T-helper 2 cell treated with Interferon-gamma antibody and Interleukin-4, amounts not matched to agents 5 μg/mL and 100 μg/mL, for 36 hours (primary cell): ENCODE measurements around the gene SERINC5.
A peak's percentile ranks its signal among the peaks of the same experiment; 100 is the strongest.
"Not testable (repeated sequence)": the region's sequence is repeated elsewhere in the genome, so short reads cannot be mapped to it uniquely, and the experiment has no call there.

Source experiments
- DNase-seq: peaks from one replicate; pipeline ENCODE4 v3.0.0; 2021; ENCODE audit warnings: low spot score
- H3K27ac Mint-ChIP-seq: one replicate; pipeline ENCODE4 v1.8.0; 2021; ENCODE audit warnings: mild to moderate bottlenecking, mixed read lengths
- H3K27me3 Mint-ChIP-seq: one replicate; pipeline ENCODE4 v1.8.0; 2021; ENCODE audit warnings: low read depth, mixed read lengths
- H3K36me3 Mint-ChIP-seq: one replicate; pipeline ENCODE4 v1.8.0; 2021; ENCODE audit warnings: low read depth, mixed read lengths
- H3K4me1 Mint-ChIP-seq: one replicate; pipeline ENCODE4 v1.8.0; 2021; ENCODE audit warnings: low read depth, mixed read lengths
- H3K4me3 Mint-ChIP-seq: one replicate; pipeline ENCODE4 v1.8.0; 2022; ENCODE audit warnings: mild to moderate bottlenecking, moderate library complexity, mixed read lengths
- H3K9me3 Mint-ChIP-seq: one replicate; pipeline ENCODE4 v1.8.0; 2021; ENCODE audit warnings: mixed read lengths

The SERINC5 gene

GRCh38 chr5:80211327-80211726 lies 44.5 kb downstream of the SERINC5 start:
- Mint-ChIP-seq H3K4me1 (peaks cover 67% of the 10 kb centered on the region), H3K9me3 (peaks cover 5% of the 10 kb centered on the region), H3K36me3 (peaks cover 44% of the 10 kb centered on the region), H3K27ac (peak overlapping the region; percentile 46), H3K27me3 (no peaks in the 10 kb centered on the region), H3K4me3 (peak overlapping the region; percentile 30)
- no peak for DNase-seq

GRCh38 chr5:80210014-80210413 lies 45.8 kb downstream of the SERINC5 start:
- H3K36me3 Mint-ChIP-seq: peaks cover 39% of the 10 kb centered on the region
- peaks cover under 1% of the 10 kb centered on the region for H3K9me3 Mint-ChIP-seq
- DNase-seq: no peak
- peak overlapping the region; percentile 47 for H3K4me3 Mint-ChIP-seq
- H3K4me1 Mint-ChIP-seq: peaks cover 66% of the 10 kb centered on the region
- peak overlapping the region; percentile 38 for H3K27ac Mint-ChIP-seq
- no peaks in the 10 kb centered on the region for H3K27me3 Mint-ChIP-seq

- no peak overlapping the region for H3K4me3 Mint-ChIP-seq
- H3K27ac Mint-ChIP-seq: no peak overlapping the region
- H3K9me3 Mint-ChIP-seq: no peaks in the 10 kb centered on the region
- no peak for DNase-seq
- peaks cover 42% of the 10 kb centered on the region for H3K36me3 Mint-ChIP-seq
- no peaks in the 10 kb centered on the region for H3K27me3 Mint-ChIP-seq
- H3K4me1 Mint-ChIP-seq: peaks cover 63% of the 10 kb centered on the region
Observed at GRCh38 chr5:80208381-80208780, 47.5 kb downstream of the SERINC5 start.

GRCh38 chr5:80207832-80208231 lies 48.0 kb downstream of the SERINC5 start:
- Mint-ChIP-seq H3K27ac (no peak overlapping the region), H3K4me1 (peaks cover 60% of the 10 kb centered on the region), H3K36me3 (peaks cover 42% of the 10 kb centered on the region), H3K4me3 (no peak overlapping the region), H3K27me3 (no peaks in the 10 kb centered on the region), H3K9me3 (no peaks in the 10 kb centered on the region)
- DNase-seq: no peak

- peak overlapping the region; percentile 87 for H3K27ac Mint-ChIP-seq
- peak overlapping the region; percentile 19 for H3K4me3 Mint-ChIP-seq
- peaks cover 50% of the 10 kb centered on the region for H3K36me3 Mint-ChIP-seq
- no peak for DNase-seq
- H3K4me1 Mint-ChIP-seq: peaks cover 47% of the 10 kb centered on the region
- H3K9me3 Mint-ChIP-seq: no peaks in the 10 kb centered on the region
- no peaks in the 10 kb centered on the region for H3K27me3 Mint-ChIP-seq
Observed at GRCh38 chr5:80206282-80206681, 49.6 kb downstream of the SERINC5 start.

GRCh38 chr5:80205846-80206245 lies 50.0 kb downstream of the SERINC5 start:
- peaks cover 42% of the 10 kb centered on the region for H3K4me1 Mint-ChIP-seq
- no peaks in the 10 kb centered on the region for H3K9me3 Mint-ChIP-seq
- no peak for DNase-seq
- H3K27ac Mint-ChIP-seq: peak overlapping the region; percentile 87
- H3K4me3 Mint-ChIP-seq: peak overlapping the region; percentile 11
- H3K27me3 Mint-ChIP-seq: no peaks in the 10 kb centered on the region
- peaks cover 51% of the 10 kb centered on the region for H3K36me3 Mint-ChIP-seq

GRCh38 chr5:80204808-80205614 lies 50.8 kb downstream of the SERINC5 start:
- no peak for DNase-seq
- Mint-ChIP-seq H3K4me3 (peak overlapping the region; percentile 22), H3K27me3 (no peaks in the 10 kb centered on the region), H3K27ac (peak overlapping the region; percentile 87), H3K9me3 (no peaks in the 10 kb centered on the region), H3K36me3 (peaks cover 48% of the 10 kb centered on the region), H3K4me1 (peaks cover 35% of the 10 kb centered on the region)

GRCh38 chr5:80201763-80202162 lies 54.1 kb downstream of the SERINC5 start:
- H3K36me3 Mint-ChIP-seq: peaks cover 61% of the 10 kb centered on the region

GRCh38 chr5:80198920-80199319 lies 56.9 kb downstream of the SERINC5 start:
- no peaks in the 10 kb centered on the region for H3K27me3 Mint-ChIP-seq
- H3K4me3 Mint-ChIP-seq: no peak overlapping the region
- peaks cover 33% of the 10 kb centered on the region for H3K4me1 Mint-ChIP-seq
- H3K27ac Mint-ChIP-seq: peak overlapping the region; percentile 19
- no peaks in the 10 kb centered on the region for H3K9me3 Mint-ChIP-seq
- DNase-seq: no peak
- peaks cover 66% of the 10 kb centered on the region for H3K36me3 Mint-ChIP-seq

More at GRCh38 chr5:80201763-80202162, 54.1 kb downstream of the SERINC5 start:
- H3K4me3 Mint-ChIP-seq, H3K9me3 Mint-ChIP-seq, H3K27ac Mint-ChIP-seq, DNase-seq, H3K27me3 Mint-ChIP-seq: not testable (repeated sequence)
- H3K4me1 Mint-ChIP-seq: peaks cover 41% of the 10 kb centered on the region

GRCh38 chr5:80198399-80198798 lies 57.4 kb downstream of the SERINC5 start:
- DNase-seq: no peak
- Mint-ChIP-seq H3K4me3 (no peak overlapping the region), H3K27ac (no peak overlapping the region), H3K9me3 (no peaks in the 10 kb centered on the region), H3K27me3 (no peaks in the 10 kb centered on the region), H3K36me3 (peaks cover 63% of the 10 kb centered on the region), H3K4me1 (peaks cover 38% of the 10 kb centered on the region)

GRCh38 chr5:80195837-80196400 lies 59.9 kb downstream of the SERINC5 start:
- Mint-ChIP-seq H3K4me3 (peak overlapping the region; percentile 11), H3K27ac (peak overlapping the region; percentile 45), H3K4me1 (peaks cover 60% of the 10 kb centered on the region), H3K27me3 (no peaks in the 10 kb centered on the region), H3K36me3 (peaks cover 52% of the 10 kb centered on the region), H3K9me3 (no peaks in the 10 kb centered on the region)
- no peak for DNase-seq

GRCh38 chr5:80194468-80194867 lies 61.4 kb downstream of the SERINC5 start:
- Mint-ChIP-seq H3K4me1 (peaks cover 71% of the 10 kb centered on the region), H3K27me3 (no peaks in the 10 kb centered on the region), H3K9me3 (no peaks in the 10 kb centered on the region), H3K4me3 (peak overlapping the region; percentile 81), H3K27ac (peak overlapping the region; percentile 93), H3K36me3 (peaks cover 50% of the 10 kb centered on the region)
- no peak for DNase-seq

- Mint-ChIP-seq H3K4me3 (peak overlapping the region; percentile 81), H3K27ac (peak overlapping the region; percentile 93), H3K9me3 (no peaks in the 10 kb centered on the region), H3K27me3 (no peaks in the 10 kb centered on the region), H3K36me3 (peaks cover 46% of the 10 kb centered on the region), H3K4me1 (peaks cover 71% of the 10 kb centered on the region)
- no peak for DNase-seq
Observed at GRCh38 chr5:80193401-80193800, 62.4 kb downstream of the SERINC5 start.

GRCh38 chr5:80192507-80193241 lies 63.2 kb downstream of the SERINC5 start:
- Mint-ChIP-seq H3K27me3 (no peaks in the 10 kb centered on the region), H3K4me3 (peak overlapping the region; percentile 81), H3K27ac (peak overlapping the region; percentile 93)

More at GRCh38 chr5:80192507-80193241, 63.2 kb downstream of the SERINC5 start:
- peaks cover 44% of the 10 kb centered on the region for H3K36me3 Mint-ChIP-seq
- H3K4me1 Mint-ChIP-seq: peaks cover 72% of the 10 kb centered on the region
- H3K9me3 Mint-ChIP-seq: no peaks in the 10 kb centered on the region
- DNase-seq: no peak
